K562 (cell line): ENCODE measurements around the gene MAP1S. TPM values are rescaled to one million over a fixed set of nuclear protein-coding genes. Genes with fewer than 3 reads are reported as not detected.
A peak's percentile ranks its signal among the peaks of the same experiment; 100 is the strongest.

Experiments
- ETV1 ChIP-seq: fragments of 450-650 bp; conservative IDR thresholded peaks from 2 replicates; pipeline ENCODE4 v1.6.1; 2016; ENCODE audit warnings: missing genetic modification characterization, control low read depth, low read depth, missing compliant biosample characterization
- FOXK2 ChIP-seq, 2 experiments: fragments of 450-650 bp; IDR thresholded peaks in 1 of 2; conservative IDR thresholded peaks in 1 of 2; 2 replicates each; pipeline ENCODE4 v1.6.1; 2016; ENCODE audit warnings: low read depth in 2 of 2, mild to moderate bottlenecking in 1 of 2
- HMG20B ChIP-seq: fragments of 250-450 bp; sonication (Bioruptor Pico); IDR thresholded peaks from 2 replicates; pipeline ENCODE4 v1.5.0; 2021; ENCODE audit warnings: mild to moderate bottlenecking
- JUND ChIP-seq, 2 experiments: IDR thresholded peaks; 2 replicates in 1 of 2; 3 replicates in 1 of 2; pipeline ENCODE4 v1.6.1; 2011; ENCODE audit warnings: borderline replicate concordance in 2 of 2, low read depth in 2 of 2, low read length in 2 of 2, improper control_type of control experiment in 1 of 2, missing biosample characterization in 1 of 2, missing genetic modification characterization in 1 of 2, missing genetic modification reagents in 1 of 2
- MYBL2 ChIP-seq, 2 experiments: fragments of 450-650 bp in 1 of 2; sonication (generic) in 1 of 2; formaldehyde crosslinking in 1 of 2; IDR thresholded peaks; 2 replicates each; pipeline versions ENCODE4 v1.6.1 to v1.8.1; 2017 to 2022; ENCODE audit warnings: borderline replicate concordance in 1 of 2, inconsistent platforms in 1 of 2, low read depth in 1 of 2, mild to moderate bottlenecking in 1 of 2, missing genetic modification reagents in 1 of 2, moderate library complexity in 1 of 2
- NCOA2 ChIP-seq, 2 experiments: fragments of 450-650 bp; IDR thresholded peaks; 2 replicates each; pipeline ENCODE4 v1.6.1; 2018; ENCODE audit warnings: mild to moderate bottlenecking in 2 of 2, moderate library complexity in 1 of 2; ENCODE audit not compliant: partially characterized antibody in 2 of 2
- NFIC ChIP-seq: fragments of 450-650 bp; IDR thresholded peaks from 2 replicates; pipeline ENCODE4 v1.6.1; 2017; ENCODE audit warnings: mild to moderate bottlenecking, inconsistent platforms
- NR2F6 ChIP-seq: fragments of 450-650 bp; formaldehyde crosslinking; IDR thresholded peaks from 2 replicates; pipeline ENCODE4 v1.4.0; 2020; ENCODE audit warnings: mild to moderate bottlenecking
- NR4A1 ChIP-seq, 2 experiments: fragments of 250-450 bp in 1 of 2; fragments of 450-650 bp in 1 of 2; sonication (Bioruptor Pico) in 1 of 2; IDR thresholded peaks; 2 replicates each; pipeline versions ENCODE4 v1.4.0 to v1.6.1; 2016 to 2020; ENCODE audit warnings: mild to moderate bottlenecking in 2 of 2, missing compliant biosample characterization in 1 of 2, missing genetic modification characterization in 1 of 2, moderate library complexity in 1 of 2
- POLR2G ChIP-seq: fragments of 200-400 bp; formaldehyde crosslinking; IDR thresholded peaks from 2 replicates; pipeline ENCODE4 v1.6.1; 2017; ENCODE audit warnings: low read depth, mild to moderate bottlenecking, antibody characterized with exemption, low read length, moderate library complexity
- SREBF2 ChIP-seq: sonication (generic); formaldehyde crosslinking; IDR thresholded peaks from 2 replicates; pipeline ENCODE4 v1.4.0; 2020; ENCODE audit warnings: mild to moderate bottlenecking, missing genetic modification reagents
- STAG1 ChIP-seq: sonication (generic); formaldehyde crosslinking; IDR thresholded peaks from 2 replicates; pipeline ENCODE4 v1.5.0; 2020; ENCODE audit warnings: missing genetic modification reagents, borderline replicate concordance
- YY1 ChIP-seq, 3 experiments: IDR thresholded peaks; 2 replicates each; pipeline ENCODE4 v1.6.1; 2011; ENCODE audit warnings: low read length in 2 of 3, mild to moderate bottlenecking in 2 of 3, moderate library complexity in 2 of 3, borderline replicate concordance in 1 of 3, control low read depth in 1 of 3, low read depth in 1 of 3; ENCODE audit not compliant: insufficient read depth in 3 of 3, insufficient replicate concordance in 2 of 3, control insufficient read depth in 1 of 3, insufficient read length in 1 of 3; ENCODE audit errors: extremely low read depth in 1 of 3
- ZFP1 ChIP-seq: fragments of 450-650 bp; formaldehyde crosslinking; IDR thresholded peaks from 2 replicates; pipeline ENCODE4 v1.4.0; 2020; ENCODE audit warnings: mild to moderate bottlenecking, mixed read lengths
- ZNF197 ChIP-seq: fragments of 200-800 bp; sonication (Bioruptor generic); IDR thresholded peaks from 2 replicates; pipeline ENCODE4 v1.6.1; 2016; ENCODE audit warnings: low read depth, missing genetic modification characterization, missing compliant biosample characterization
- ZNF324 ChIP-seq: fragments of 250-450 bp; sonication (Bioruptor Pico); IDR thresholded peaks from 2 replicates; pipeline ENCODE4 v1.4.0; 2020; ENCODE audit warnings: mild to moderate bottlenecking
- polyA plus RNA-seq, 8 experiments: library from polyadenylated mRNA; depleted of rRNA in 4 of 8; stranded (reverse) in 5 of 8; unstranded in 3 of 8; fragments of >200 nt; fragmentation: Nextera tagmentation in 2 of 8; fragmentation: Illumina TruSeq in 1 of 8; extraction: Ambion mirVana in 2 of 8; extraction: Trizol in 1 of 8; gene quantifications; 2 replicates each; pipeline versions ENCODE4 v1.2.1 to v1.2.3, GENCODE V29; 2011 to 2014; ENCODE audit warnings: inconsistent platforms in 1 of 8, missing spikeins in 1 of 8
- total RNA-seq, 7 experiments: library from RNA; depleted of rRNA in 6 of 7; stranded (reverse); fragments of >200 nt in 6 of 7; fragmentation: Illumina TruSeq in 2 of 7; extraction: Trizol in 2 of 7; gene quantifications; 2 replicates each; pipeline versions ENCODE4 v1.2.1 to v1.2.3, GENCODE V29; 2011 to 2021; ENCODE audit warnings: low replicate concordance in 1 of 7
- TF ChIP-seq, protein P1 (sequence below), 2 experiments: fragments of 450-650 bp; IDR thresholded peaks; 2 replicates each; pipeline ENCODE4 v1.6.1; 2016
- TF ChIP-seq, protein P2 (sequence below), 2 experiments: fragments of 450-650 bp in 1 of 2; sonication (generic) in 1 of 2; formaldehyde crosslinking in 1 of 2; IDR thresholded peaks in 1 of 2; conservative IDR thresholded peaks in 1 of 2; 2 replicates each; pipeline versions ENCODE4 v1.6.1 to v1.8.1; 2016 to 2023; ENCODE audit warnings: mild to moderate bottlenecking in 2 of 2, moderate library complexity in 2 of 2, inconsistent platforms in 1 of 2, missing genetic modification reagents in 1 of 2

MAP1S gene
- total and polyA plus RNA-seq, 9 of the 15 experiments (the other 6 are each of a cell fraction or from before 2014, with no cell fraction given): 2.0 to 81.0 (median 9.5) TPM

DNA sequence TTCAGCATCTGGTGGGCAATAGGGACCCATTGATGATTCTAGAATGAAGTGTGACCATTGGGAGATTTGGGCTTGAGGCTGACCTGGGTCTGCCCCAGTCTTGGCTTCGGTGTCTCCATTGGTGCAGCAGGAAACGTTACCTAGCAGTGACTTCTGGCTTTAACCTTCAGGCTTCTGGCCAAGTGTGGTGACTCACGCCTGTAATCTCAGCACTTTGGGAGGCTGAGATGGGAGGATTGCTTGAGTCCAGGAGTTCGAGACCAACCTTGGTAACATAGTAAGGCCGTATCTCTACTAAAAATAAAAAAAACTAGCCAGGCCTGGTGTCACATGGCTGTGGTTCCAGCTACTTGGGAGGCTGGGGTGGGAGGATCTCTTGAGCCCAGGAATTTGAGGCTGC lies 39.2 kb downstream of the MAP1S start (continued):
- TF ChIP-seq NCOA2 (IDR thresholded peaks at IDR 0.05; ENCODE audit: partially characterized antibody in 2 of 2): no peak
- TF ChIP-seq, protein P1, sequence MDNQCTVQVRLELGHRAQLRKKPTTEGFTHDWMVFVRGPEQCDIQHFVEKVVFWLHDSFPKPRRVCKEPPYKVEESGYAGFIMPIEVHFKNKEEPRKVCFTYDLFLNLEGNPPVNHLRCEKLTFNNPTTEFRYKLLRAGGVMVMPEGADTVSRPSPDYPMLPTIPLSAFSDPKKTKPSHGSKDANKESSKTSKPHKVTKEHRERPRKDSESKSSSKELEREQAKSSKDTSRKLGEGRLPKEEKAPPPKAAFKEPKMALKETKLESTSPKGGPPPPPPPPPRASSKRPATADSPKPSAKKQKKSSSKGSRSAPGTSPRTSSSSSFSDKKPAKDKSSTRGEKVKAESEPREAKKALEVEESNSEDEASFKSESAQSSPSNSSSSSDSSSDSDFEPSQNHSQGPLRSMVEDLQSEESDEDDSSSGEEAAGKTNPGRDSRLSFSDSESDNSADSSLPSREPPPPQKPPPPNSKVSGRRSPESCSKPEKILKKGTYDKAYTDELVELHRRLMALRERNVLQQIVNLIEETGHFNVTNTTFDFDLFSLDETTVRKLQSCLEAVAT (IDR thresholded peaks at IDR 0.05): no peak
- no peak for TF ChIP-seq ZNF197 (CRISPR knock-in tag)
- TF ChIP-seq JUND (IDR thresholded peaks at IDR 0.05; ENCODE audit: borderline replicate concordance, low read depth, low read length): no peak
- TF ChIP-seq JUND (tag; IDR thresholded peaks at IDR 0.05; ENCODE audit: borderline replicate concordance, low read depth, low read length): 0 out of 3 replicates have a peak, but pooled peaks have one; percentile 10
- peak; percentile 66 for TF ChIP-seq NFIC
- no peak for TF ChIP-seq ZFP1 (CRISPR knock-in tag)
- no peak for TF ChIP-seq MYBL2 (IDR thresholded peaks at IDR 0.05; ENCODE audit: low read depth)
- no peak for TF ChIP-seq MYBL2 (CRISPR knock-in tag; IDR thresholded peaks at IDR 0.05; ENCODE audit: borderline replicate concordance)
- no peak for TF ChIP-seq HMG20B
- no peak for TF ChIP-seq NR4A1 (CRISPR knock-in tag; IDR thresholded peaks at IDR 0.05)
- no peak for TF ChIP-seq NR4A1 (tag; IDR thresholded peaks at IDR 0.05)
- TF ChIP-seq SREBF2 (CRISPR knock-in tag): no peak
- no peak for TF ChIP-seq POLR2G
- TF ChIP-seq STAG1 (CRISPR knock-in tag): no peak
- TF ChIP-seq ETV1 (tag): no peak
- TF ChIP-seq, protein P2, sequence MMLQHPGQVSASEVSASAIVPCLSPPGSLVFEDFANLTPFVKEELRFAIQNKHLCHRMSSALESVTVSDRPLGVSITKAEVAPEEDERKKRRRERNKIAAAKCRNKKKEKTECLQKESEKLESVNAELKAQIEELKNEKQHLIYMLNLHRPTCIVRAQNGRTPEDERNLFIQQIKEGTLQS (IDR thresholded peaks at IDR 0.05): peak; percentile 36
- TF ChIP-seq, protein P2 (CRISPR knock-in tag; conservative IDR thresholded peaks at IDR 0.05): no peak
- TF ChIP-seq ZNF324 (CRISPR knock-in tag): no peak
- no peak for TF ChIP-seq NR2F6 (CRISPR knock-in tag)
- TF ChIP-seq FOXK2 (conservative IDR thresholded peaks at IDR 0.05 in 1 of 2, IDR thresholded peaks at IDR 0.05 in 1 of 2; ENCODE audit: low read depth in 2 of 2): no peak
- TF ChIP-seq YY1 (IDR thresholded peaks at IDR 0.05; ENCODE audit: borderline replicate concordance in 1 of 3, control insufficient read depth in 1 of 3, extremely low read depth in 1 of 3, insufficient read depth in 3 of 3, insufficient read length in 1 of 3, insufficient replicate concordance in 2 of 3, low read depth in 1 of 3, low read length in 2 of 3): no peak
